GM04504 (cell line): ENCODE data around the gene GUCD1.
"Not testable (repeated sequence)": the region's sequence is repeated elsewhere in the genome, so short reads cannot be mapped to it uniquely, and the experiment has no call there.

Source experiments
- DNase-seq: peaks from one replicate; pipeline ENCODE4 v3.0.0-alpha.2; 2012; ENCODE audit warnings: low read depth

The GUCD1 gene

GRCh38 chr22:24565077-24565476 is 10.1 kb upstream of the GUCD1 start:
- DNase-seq = no peak

- DNase-seq = peak; percentile 45
These were observed 9.6 kb upstream of the GUCD1 start for GRCh38 chr22:24564376-24565058.

GRCh38 chr22:24563246-24563645 is 8.3 kb upstream of the GUCD1 start:
- no peak for DNase-seq

- no peak for DNase-seq
These were observed 4.5 kb upstream of the GUCD1 start for GRCh38 chr22:24559471-24559870.

- peak; percentile 97 for DNase-seq
These were observed 464 bp upstream of the GUCD1 start, which contains the start of gene SNRPD3 for GRCh38 chr22:24555165-24556039. Gene SNRPD3 (plus strand): TSS chr22:24555999. CDS start chr22:24557675, 1,676 bp downstream.

- no peak for DNase-seq
These were observed 1.2 kb downstream of the GUCD1 start for GRCh38 chr22:24553597-24554312.

GRCh38 chr22:24552503-24553286 is 2.2 kb downstream of the GUCD1 start:
- DNase-seq = not testable (repeated sequence)

- DNase-seq = no peak
These were observed 4.0 kb downstream of the GUCD1 start for GRCh38 chr22:24550902-24551435.

- no peak for DNase-seq
These were observed 4.7 kb downstream of the GUCD1 start for GRCh38 chr22:24550028-24550901.

GRCh38 chr22:24548812-24549211 is 6.1 kb downstream of the GUCD1 start:
- no peak for DNase-seq

GRCh38 chr22:24543679-24544243 is 11.2 kb downstream of the GUCD1 start:
- DNase-seq = no peak

- no peak for DNase-seq
These were observed 11.7 kb downstream of the GUCD1 start for GRCh38 chr22:24543185-24543601.

GRCh38 chr22:24542641-24543040 is 12.3 kb downstream of the GUCD1 start:
- no peak for DNase-seq

GRCh38 chr22:24541681-24542515 is 13.0 kb downstream of the GUCD1 start:
- DNase-seq = no peak

GRCh38 chr22:24540470-24540869 is 14.5 kb downstream of the GUCD1 start:
- no peak for DNase-seq

GRCh38 chr22:24536089-24536488 is 18.8 kb downstream of the GUCD1 start:
- DNase-seq = no peak

GRCh38 chr22:24535348-24535747 is 19.6 kb downstream of the GUCD1 start:
- no peak for DNase-seq

- no peak for DNase-seq
These were observed 22.9 kb downstream of the GUCD1 start for GRCh38 chr22:24532075-24532474.

- DNase-seq = not testable (repeated sequence)
These were observed 24.0 kb downstream of the GUCD1 start for GRCh38 chr22:24530968-24531367.
